NCI-H524 treated with DMSO at 0.1 percent for 48 hours (cell line): Measurements from ENCODE around the gene SEMA7A.
A peak's percentile ranks its signal among the peaks of the same experiment; 100 is the strongest.
"Not testable (repeated sequence)": the region's sequence is repeated elsewhere in the genome, so short reads cannot be mapped to it uniquely, and the experiment has no call there.

Source experiments
- DNase-seq: peaks from one replicate; lab custom pipeline; 2025; lab: John Stamatoyannopoulos, UW

The SEMA7A gene

GRCh38 chr15:74433592-74434262, at the start of gene SEMA7A:
Gene SEMA7A (minus strand): TSS chr15:74433958. CDS start chr15:74433918, 40 bp downstream.
- DNase-seq = peak; percentile 34

- no peak for DNase-seq
Observed at GRCh38 chr15:74482661-74483060, 48.9 kb upstream of the SEMA7A start.

- DNase-seq = not testable (repeated sequence)
Observed at GRCh38 chr15:74480364-74480763, 46.6 kb upstream of the SEMA7A start.

DNA sequence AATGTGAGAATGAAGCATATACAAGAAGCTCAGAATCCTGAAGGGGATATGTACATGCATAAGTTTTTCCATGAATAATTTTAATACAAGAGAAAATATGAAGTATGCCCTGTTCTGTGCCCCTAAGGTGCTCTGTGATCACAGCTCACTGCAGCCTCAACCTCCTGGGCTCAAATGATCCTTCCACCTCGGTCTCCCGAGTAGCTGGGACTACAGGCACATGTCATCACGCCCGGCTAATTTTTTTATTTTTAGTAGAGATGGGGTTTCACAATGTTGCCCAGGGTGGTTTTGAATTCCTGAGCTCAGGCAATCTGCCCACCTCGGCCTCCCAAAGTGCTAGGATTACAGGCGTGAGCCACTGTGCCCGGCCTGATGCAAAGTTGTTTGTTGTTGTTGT, 37.9 kb upstream of the SEMA7A start:
- not testable (repeated sequence) for DNase-seq

- no peak for DNase-seq
Observed at GRCh38 chr15:74470631-74471395, 37.1 kb upstream of the SEMA7A start.

GRCh38 chr15:74468341-74469032, 34.7 kb upstream of the SEMA7A start:
- DNase-seq = no peak

DNA sequence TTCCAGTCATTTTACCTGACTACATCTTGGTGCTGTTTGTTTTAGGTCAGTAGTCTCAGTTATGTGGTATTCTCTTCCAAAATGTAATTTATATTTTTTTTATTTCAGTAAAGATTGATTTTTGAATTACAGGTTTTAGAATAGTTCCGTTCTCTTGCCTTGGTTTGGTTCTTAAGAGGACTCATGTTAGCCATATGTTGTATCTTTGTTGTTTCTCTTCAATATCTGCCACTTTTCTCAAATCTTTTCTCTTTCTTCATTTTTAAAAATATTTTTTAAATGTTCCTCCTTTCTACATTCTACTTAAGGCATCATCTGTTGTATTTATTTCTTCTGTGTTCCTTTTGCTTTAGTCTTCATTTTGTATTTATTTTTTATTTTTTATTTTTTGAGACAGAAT, 32.8 kb upstream of the SEMA7A start:
- DNase-seq = no peak

GRCh38 chr15:74464897-74465296, 31.1 kb upstream of the SEMA7A start:
- no peak for DNase-seq

DNA sequence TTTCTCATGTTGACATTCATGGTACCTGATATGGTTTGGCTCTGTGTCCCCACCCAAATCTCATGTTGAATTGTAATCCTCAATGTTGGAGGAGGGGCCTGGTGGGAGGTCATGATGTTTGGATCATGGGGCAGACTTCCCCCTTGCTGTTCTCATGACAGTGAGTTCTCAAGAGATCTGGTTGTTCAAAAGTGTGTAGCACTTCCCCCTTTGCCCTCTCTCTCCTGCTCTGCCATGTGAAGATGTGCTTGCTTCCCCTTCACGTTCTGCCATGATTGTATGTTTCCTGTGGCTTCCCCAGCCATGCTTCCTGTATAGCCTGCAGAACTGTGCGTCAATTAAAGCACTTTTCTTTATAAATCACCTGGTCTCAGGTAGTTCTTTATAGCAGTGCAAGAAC, 30.5 kb upstream of the SEMA7A start:
- DNase-seq = no peak

DNA sequence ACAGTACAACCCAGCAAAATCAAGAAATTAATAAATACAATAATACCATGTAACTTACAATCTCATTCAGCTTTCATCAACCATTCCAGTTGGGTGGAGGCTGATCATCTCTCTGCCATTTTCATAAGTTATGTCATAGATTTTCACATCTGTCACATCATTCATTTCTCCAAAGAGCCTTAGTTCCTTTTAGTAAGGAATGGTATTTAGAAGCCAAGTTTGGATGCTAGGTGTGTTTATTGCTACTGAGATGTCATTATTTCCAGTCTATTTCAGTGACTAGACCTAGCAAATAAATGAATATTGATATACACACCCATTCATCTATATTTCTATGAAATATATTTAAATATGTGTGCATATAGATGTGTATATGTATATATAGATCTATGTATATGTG, 29.9 kb upstream of the SEMA7A start:
- DNase-seq = no peak

- no peak for DNase-seq
Observed at GRCh38 chr15:74461847-74462511, 28.2 kb upstream of the SEMA7A start.

DNA sequence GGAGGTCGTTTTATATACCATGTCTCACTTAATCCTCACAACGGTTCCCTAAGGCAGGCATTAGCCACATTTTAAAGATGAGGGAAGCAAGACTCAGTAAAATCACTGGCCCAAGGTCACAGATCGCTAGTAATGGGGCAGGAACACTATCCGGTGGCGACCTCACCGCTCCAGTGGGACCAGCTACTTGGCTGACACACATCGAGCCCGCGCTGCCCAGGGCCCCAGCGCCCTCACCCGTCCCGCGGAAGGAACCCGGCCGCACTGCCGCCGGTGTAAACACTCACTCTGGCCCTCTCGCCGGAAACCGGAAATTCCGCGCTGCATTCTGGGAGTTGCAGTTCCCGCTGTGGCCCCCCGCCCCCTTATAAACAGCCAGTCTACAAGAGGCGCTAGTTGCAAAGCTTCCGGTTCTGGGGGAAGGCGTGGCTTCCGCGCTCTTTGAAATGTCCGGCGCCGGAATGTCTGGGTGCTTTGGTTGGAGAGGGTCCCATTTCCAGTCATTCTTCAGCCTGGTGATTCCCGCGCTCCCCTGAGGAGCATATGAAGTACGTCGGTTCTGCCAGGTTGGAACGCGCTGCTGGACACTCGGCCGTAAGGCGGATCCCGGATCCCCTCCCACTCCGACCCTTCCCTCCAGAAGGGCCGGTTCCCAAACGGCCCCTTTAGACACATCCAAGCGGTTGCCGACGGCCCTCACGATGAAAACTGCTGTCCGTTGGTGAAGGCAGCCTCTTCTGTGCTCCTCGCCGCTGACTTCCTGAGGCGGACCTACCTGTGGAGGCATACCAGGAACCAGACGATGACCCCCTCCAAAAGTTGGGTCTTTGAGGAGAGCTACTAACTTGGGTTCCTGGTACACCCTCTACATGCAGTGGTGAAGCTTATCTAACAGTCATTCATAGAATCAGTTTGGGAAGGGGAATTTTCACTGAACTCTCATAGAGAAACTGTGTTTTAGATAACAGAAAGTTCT, 27.4 kb upstream of the SEMA7A start, which contains the start of gene UBL7:
Gene UBL7 (minus strand): TSS at position 290 of the 976 bp plus-strand sequence. CDS start 2,293 bp downstream, outside the sequence.
- DNase-seq = peak; percentile 93

GRCh38 chr15:74460298-74460697, 26.5 kb upstream of the SEMA7A start:
- no peak for DNase-seq

- DNase-seq = not testable (repeated sequence)
Observed at GRCh38 chr15:74459798-74460197, 26.0 kb upstream of the SEMA7A start.

DNA sequence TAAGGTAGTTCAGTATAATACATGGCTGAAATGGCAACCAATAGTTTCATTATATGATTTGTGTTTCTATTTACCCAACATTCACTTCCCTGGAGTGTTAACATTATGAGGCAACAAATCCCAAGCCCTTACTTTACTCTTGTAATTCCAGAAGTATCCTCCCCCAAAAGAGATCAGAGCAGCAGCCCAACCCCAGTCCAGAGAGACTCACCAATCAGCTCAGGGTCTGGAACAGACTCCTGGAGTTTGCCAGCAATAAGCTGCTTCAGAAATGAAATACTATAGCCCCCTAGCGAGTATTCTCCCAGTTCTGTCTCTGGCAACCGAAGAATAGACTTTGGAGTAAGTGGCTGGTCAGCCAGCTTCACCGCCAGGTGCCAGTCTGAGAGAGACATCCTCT, 24.7 kb upstream of the SEMA7A start:
- DNase-seq = no peak

DNA sequence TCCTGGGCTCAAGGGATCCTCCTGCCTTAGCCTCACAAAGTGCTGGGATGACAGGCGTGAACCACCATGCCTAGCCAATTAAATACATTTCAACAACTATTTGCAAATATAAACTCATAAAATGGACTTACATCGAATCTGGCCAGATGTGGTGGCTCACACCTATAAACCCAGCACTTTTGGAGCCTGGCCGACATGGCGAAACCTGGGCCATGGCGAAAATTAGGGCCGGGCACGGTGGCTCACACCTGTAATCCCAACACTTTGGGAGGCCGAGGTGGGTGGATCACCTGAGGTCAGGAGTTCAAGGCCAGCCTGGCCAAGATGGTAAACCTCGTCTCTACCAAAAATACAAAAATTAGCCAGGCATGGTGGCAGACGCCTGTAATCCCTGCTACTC, 23.3 kb upstream of the SEMA7A start:
- not testable (repeated sequence) for DNase-seq

DNA sequence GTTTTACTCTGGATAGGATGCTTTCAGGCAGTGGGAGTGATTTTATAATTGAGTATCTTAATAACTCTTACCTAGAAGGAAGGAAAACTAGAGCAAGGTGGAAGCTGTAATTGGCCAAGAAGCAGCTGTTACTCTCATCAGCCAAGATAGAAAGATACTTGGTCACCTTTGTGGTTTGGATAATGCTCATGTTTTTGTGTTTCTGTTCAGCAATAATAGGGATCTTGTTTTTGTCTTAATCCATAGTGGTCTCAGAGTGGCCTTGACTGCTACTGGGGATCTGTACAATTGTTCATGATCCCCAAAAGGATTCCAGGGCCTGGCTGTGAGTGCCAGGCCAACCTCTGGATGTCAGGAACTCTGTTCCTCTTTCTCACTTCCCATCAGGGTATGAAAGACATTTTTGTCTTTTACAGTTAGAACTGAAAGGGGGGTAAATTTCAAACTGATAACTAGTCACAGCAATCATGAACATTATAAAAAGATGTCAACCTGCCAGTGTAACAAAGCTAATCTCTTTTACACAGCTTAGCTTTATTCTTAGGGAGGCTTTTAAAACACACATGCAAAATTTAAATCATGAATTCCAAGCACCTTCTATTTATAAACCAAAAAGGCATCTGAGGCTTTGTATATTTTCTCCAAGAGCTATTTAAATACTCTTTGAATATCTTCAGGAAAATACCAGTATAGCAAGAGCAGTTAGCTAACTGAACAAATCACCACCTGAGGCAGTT, 21.2 kb upstream of the SEMA7A start:
- no peak for DNase-seq

- DNase-seq = no peak
Observed at GRCh38 chr15:74453925-74454763, 20.4 kb upstream of the SEMA7A start.
